GM12873 (cell line): ENCODE data around the gene ATP2A1.

Experiments used
- CTCF ChIP-seq: IDR thresholded peaks from 2 replicates; pipeline ENCODE4 v1.5.1; 2012; ENCODE audit warnings: low read depth, mild to moderate bottlenecking, moderate library complexity, low read length, control low read depth; ENCODE audit not compliant: insufficient read depth; ENCODE audit errors: missing control alignments

Gene ATP2A1

GRCh38 chr16:28917095-28917494, 38.8 kb downstream of the ATP2A1 start:
- peak; percentile 6 for TF ChIP-seq CTCF

GRCh38 chr16:28918698-28919097, 40.4 kb downstream of the ATP2A1 start:
- no peak for TF ChIP-seq CTCF

GRCh38 chr16:28923231-28923587, 44.9 kb downstream of the ATP2A1 start:
- no peak for TF ChIP-seq CTCF

GRCh38 chr16:28923652-28924398, 45.5 kb downstream of the ATP2A1 start:
- TF ChIP-seq CTCF: no peak

- peak; percentile 34 for TF ChIP-seq CTCF
These were observed 46.1 kb downstream of the ATP2A1 start for GRCh38 chr16:28924399-28924761.

- TF ChIP-seq CTCF: no peak
These were observed 46.6 kb downstream of the ATP2A1 start, which contains the start of gene RABEP2 for GRCh38 chr16:28924762-28925385. Gene RABEP2, minus strand, starts transcription at chr16:28925238. Its CDS starts 75 bp downstream, at chr16:28925163.

- TF ChIP-seq CTCF: no peak
These were observed 47.3 kb downstream of the ATP2A1 start for GRCh38 chr16:28925386-28926228.
